DLD1 (cell line): ENCODE data around the gene ZNF746.
"Not testable (repeated sequence)": the region's sequence is repeated elsewhere in the genome, so short reads cannot be mapped to it uniquely, and the experiment has no call there.

Experiments used
- in situ Hi-C: cut with HindIII; loops from 2 replicates; pipeline ENCODE4 v1.10.0; 2017; ENCODE audit warnings: low sequenced_read_pairs

Gene ZNF746

DNA sequence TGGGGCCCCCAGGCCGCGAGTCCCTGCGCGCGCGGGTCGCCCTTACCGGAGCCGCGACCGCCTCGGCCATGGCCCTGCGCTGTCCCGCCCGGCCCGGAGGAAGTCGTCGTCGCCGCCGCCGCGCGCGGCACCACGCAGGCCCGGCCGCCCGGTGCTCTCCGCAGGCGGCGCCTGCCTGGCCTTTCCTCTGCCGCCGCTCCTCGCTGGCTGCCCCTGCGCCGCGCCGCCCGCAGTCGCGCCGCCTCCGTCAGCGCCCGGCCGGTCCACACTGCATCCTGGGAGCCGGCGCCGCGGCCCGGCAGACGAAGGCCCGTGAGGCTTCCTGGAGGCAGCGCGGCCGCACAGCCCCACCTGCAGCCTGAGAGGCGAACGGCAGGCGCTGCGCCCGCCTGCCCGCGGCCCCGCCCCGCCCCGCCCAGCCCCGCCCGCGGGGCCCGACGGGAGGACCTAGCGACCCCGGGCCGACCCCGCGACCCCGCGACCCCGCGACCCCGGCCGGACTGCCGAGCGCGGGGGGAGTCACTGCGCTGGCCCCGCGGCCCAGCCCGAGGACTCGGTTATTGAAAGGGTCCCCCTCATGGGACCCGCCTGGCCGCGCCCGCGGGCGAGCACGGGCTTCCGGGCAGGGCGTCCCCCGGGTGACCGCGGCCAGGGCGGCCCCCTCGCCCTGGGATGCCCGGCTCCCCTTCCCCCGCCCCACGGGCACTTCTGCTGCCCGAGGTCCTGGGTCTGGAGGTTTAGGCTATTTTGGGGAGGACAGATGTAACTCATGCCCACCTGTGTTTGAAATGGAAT lies at the start of gene ZNF746:
Gene ZNF746, minus strand, starts transcription at position 343 of the 795 bp plus-strand sequence. Its CDS starts 273 bp downstream, at position 70.
- in situ Hi-C loops, result no loop called here

DNA sequence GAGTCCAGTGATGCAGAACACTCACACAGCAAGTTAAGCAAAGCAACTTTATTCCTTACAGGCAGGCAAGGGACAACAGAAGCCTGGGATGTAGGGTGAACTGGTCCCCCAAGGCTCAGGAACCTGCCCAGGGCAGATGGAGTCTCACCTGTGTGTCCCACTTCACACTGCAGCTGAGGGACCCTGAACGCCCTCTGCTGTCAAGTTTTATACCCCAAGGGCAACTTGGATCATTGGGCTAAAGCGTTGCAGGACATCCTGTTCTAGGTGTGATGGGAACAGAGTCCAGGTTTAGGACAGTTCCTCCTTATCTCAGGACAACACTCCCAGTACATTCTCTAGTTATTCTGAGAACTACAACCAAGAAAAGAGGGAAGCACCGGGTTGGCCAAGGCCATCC lies 49.5 kb upstream of the ZNF746 start:
- in situ Hi-C loops, result no loop called here

DNA sequence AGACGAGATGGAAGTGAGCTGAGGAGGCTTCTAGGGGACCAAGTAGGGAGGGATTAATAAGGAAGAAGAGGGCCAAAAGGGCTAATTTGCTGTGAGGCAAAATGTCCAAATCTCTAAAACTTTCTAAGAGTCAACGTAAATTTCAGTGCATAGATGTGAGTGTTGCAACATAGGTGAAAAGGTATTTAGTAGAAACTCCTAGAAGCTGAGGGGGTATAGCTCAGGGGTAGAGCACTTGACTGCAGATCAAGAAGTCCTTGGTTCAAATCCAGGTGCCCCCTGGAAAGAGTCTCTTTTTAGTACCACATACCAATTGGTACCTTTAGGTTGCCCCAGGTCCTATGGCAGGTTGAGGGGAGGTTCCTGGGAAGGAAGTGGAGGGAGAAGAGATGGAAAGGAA lies 48.7 kb upstream of the ZNF746 start:
- in situ Hi-C loops, result no loop called here

DNA sequence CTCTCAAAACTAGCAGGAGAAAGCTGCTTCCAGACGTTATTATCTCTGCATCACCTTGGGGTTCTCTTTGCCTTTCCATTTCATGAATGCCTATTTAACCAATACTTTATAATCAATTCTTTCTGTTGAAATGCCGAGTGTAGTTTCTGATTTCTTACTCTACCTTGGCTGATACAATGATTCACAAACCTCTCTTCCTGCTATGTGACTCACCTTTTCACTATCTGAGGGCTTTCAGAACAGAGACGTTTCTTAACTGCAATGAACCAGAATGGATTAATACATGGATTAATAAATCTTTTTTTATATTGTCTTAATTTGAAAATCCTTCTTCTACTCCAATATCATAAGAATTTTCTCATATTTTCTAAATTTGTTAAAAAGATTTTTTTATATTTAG lies 46.4 kb upstream of the ZNF746 start:
- in situ Hi-C loops, result no loop called here

DNA sequence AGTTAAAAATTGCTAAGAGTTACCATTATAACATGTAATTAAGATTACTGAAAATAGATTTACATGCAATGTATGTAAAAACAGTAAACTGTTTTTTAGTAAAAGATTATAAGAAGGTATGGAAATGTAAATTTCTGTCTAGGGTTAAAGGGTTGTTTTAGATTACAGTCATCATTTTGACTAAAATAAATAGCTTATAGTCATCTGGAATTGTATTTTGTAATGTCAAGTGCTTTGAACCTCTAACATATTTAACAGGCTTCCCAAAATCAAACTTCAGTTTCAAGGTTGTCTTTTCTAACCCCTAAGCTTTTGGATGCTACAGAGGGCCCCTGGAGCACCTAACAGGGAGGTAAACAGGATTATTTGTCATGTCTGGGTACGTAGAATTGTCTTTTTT lies 35.0 kb upstream of the ZNF746 start:
- in situ Hi-C loops, result no loop called here

DNA sequence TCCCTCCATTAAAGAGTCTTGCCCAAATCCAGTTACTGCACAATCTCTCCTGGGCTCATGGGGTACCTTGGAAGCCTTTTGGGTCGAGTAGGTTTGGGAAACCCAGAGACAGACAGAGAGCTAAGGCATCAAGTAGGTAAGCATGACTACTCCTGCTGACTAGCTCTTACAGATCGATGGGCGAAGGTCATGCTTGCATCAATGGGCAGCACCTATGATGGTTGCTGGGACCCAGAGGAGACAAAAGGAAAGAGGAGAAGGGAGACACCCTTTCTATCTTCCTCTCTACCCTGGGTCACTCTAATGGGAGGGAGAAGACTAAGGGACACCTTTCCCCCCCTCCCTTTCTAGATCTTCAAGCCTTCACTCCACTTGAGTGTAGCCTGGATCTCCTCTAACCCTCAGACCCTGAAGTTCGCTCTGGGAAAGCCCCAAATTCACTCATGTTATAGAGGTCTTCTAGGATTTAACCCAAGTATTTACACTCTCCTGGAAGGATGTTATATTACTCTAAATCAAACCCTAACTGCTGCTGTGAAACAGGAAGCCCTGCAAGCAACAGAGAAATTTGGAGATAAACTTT lies 31.6 kb upstream of the ZNF746 start:
- in situ Hi-C loops, result no loop called here

DNA sequence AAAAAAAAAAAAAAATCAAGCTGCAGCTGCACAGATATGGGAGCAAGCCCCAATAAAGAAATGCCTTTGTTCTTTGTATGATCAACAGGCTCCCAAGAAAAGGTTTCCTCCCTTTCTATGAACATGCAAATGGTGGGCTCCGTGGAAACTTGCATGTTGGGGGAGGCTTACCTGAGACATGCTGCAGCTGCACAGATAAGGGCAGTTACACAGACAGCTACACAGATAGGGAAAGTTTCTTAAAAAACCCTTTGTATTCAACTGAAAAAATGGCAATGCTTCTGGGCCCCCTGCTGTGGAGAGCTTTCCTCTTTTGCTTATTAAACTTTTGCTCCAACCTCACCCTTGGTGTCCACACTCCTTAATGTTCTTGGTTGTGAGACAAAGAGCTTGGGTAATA lies 29.8 kb upstream of the ZNF746 start:
- in situ Hi-C loops, result no loop called here

DNA sequence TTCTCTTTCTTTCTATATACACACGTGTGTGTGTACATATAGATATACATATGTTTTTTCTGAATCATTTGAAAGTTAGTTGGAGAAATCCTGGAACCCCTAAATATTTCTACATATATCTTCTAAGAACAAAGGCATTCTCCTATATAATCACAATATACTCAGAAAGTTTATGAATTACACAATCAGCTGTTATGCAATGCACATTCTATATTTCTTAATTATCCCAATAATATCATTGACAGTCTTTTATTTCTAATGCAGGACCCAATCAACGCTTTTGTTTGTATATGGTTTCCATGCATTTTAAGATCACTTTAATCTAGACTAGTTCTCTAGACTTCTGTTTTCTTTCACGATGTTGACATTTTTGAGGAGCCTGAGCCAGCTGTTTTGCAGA lies 27.7 kb upstream of the ZNF746 start:
- in situ Hi-C loops, result no loop called here

DNA sequence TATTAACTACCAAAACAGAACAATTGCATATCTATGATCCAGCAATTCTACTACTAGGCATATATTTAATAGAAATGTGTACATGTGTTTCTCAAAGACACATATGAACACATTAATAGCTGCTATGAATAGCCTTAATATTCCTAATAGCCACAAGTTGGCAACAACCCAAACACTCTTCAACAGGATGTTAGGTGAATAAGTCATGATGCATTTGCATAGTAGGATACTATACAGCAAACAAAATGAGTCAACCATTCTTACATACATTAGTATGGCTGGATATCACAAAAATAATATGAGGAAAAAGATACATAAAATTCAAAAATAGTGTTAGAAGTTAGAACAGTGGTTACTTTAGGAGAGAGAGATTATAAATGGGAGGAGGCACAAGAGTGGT lies 26.8 kb upstream of the ZNF746 start:
- in situ Hi-C loops, result no loop called here

DNA sequence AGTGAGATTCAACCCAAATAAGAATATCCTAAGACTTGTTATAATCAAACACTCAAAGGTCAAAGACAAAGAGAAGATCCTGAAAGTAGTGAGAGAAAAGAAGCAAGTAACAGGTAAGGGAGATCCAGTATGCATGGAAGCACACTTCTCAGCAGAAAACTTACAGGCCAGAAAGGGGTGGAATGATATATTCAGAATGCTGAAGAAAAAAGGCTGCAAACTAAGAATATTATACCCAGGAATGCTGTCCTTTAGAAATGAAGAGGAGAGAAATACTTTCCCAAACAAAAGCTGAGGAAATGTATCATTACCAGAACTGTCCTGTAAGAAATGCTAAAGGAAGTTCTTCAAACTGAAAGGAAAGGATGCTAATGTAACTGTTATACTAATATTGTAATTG lies 12.6 kb upstream of the ZNF746 start:
- in situ Hi-C loops, result no loop called here

DNA sequence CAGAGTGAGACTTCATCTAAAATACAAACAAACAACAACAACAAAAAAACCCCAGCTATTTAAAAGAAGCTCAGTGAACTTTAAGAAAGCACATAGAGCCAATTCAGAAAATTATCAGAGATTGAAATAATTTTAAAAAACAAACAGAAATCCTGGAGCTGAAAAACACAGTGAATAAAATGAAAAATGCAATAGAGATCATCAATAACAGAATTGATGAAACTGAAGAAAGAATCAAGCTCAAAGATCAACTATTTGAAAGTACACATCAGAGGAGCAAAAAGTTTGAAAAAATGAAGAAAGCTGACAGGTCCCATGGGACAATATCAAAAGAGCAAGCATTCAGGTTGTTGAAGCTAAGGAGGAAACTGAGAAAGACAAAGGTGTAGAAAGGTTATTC lies 12.2 kb upstream of the ZNF746 start:
- in situ Hi-C loops, result no loop called here

DNA sequence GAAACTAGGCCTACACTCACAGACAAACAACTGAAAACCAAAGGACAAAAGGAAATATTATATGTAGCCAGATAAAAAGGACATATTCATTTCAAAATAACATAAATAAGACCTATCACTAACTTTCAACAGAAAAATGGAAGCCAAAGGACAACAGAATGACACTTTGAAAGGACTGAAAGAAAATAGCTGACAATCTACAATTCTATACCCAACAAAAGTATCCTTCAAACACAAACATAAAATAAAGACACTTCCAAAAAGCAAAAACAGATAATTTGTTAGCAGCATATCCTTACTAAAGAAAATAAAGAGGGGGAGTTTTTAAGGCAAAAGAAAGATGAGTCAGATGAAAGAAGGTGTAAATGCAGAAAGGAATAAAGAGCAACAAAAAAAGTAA lies 7.9 kb upstream of the ZNF746 start:
- in situ Hi-C loops, result no loop called here

DNA sequence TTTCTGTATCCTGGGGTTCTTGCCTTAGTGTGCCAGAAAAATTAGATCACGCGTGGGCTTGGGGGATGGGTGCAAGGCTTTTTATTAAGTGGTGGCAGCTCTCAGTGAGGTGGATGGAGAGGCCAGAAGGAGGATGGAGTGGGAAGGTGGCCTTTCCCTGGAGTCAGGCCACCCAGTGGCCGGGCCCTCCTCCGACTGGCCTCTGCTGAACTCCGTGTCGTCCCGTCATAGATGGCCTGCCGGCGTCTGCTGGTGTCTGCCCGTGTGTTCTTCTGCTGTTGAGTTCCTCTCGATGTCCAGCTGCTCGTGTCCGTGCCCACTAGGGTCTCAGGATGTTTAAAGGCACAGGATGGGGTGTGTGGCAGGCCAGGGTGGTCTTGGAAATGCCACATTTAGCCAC lies 4.0 kb upstream of the ZNF746 start:
- in situ Hi-C loops, result no loop called here

DNA sequence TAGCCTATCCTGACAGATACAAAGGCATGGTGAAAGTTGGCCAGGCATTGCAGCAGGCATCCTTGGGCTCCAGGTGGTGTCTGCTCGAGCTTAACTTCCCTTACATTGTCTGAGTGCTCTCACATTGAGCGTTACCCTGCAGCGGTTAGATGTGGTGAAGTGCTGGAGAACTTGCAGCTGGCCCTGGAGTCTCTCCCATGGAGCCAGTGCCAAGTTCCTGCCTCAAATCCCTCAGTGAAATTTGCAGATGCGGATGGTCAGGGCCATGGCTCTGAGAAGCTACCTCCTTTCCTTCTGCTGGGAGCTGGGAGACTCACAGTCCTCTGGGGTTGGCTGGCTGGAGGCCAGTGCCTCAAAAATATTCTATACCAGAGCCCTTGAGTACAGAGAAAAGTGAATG lies 3.3 kb upstream of the ZNF746 start:
- in situ Hi-C loops, result no loop called here

DNA sequence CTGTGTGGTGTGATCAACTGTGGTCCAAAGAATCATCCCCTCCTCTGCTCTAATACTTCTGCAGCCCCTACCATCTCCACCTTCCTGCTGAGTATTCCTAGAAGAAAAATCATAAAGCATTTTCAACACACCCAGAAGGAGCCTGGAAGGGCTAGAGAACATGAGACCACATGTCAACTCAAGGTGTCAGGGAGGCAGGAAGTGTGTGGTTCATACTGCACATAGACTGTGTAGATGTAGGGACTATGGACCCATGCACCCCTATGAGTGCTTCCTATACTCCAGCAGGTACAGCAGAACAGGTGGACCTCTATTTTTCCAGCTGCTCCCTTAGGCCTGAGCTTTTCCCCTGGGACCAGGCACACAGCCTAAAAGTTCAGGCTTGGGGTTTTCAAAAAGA lies 2.6 kb upstream of the ZNF746 start:
- in situ Hi-C loops, result no loop called here

DNA sequence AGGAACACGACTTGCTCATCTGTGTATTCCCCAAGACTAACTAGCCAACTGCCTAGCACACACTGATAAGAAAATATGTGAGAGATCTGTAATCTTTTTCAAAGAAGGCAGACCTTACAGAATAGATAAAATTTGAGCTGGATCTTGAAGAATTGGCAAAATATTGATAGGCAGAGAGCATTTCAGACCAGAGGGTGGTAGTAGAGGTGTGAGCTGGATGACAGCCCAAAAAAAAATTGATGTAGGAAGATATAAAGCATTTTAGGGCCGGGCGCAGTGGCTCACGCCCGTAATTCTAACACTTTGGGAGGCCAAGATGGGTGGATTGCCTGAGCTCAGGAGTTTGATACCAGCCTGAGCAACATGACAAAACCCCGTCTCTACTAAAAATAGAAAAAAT lies 1.2 kb upstream of the ZNF746 start:
- in situ Hi-C loops, result no loop called here

DNA sequence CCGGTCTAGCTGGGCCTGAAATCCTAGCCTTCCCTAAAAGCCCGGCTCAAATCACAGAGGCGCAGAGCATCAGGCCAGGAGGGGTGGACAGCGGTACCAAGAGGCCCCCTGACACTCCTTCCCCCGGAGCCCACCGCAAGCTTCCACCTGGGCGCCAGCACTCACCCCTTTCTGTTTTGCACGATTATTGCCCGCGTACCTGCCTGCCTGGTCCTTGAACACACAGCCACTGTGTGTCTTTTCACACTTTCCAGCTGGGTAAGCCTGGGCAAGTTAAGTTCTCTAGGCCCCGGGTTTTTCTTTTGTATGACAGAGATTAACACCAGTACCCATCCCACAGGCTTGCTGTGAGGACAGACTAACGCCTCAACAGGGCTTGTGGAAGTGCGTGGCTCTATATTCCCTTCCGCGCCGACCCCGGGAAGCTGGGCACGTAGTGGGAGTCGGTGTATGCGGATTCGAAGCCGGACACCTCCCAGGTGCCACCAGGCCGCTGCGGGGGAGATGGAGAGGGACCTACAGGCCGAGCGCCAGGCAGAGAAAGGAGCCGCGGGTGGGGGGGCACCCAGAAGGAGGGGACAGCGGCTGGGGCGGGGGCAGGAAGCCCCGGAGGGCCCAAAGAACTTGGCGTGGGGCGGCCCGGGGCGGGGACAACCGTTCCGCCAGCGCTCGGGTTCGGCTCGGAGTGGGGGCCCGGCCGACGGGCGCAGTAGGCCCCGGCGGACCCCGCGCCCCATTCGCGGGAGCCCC lies 792 bp downstream of the ZNF746 start:
- in situ Hi-C loops, result no loop called here

DNA sequence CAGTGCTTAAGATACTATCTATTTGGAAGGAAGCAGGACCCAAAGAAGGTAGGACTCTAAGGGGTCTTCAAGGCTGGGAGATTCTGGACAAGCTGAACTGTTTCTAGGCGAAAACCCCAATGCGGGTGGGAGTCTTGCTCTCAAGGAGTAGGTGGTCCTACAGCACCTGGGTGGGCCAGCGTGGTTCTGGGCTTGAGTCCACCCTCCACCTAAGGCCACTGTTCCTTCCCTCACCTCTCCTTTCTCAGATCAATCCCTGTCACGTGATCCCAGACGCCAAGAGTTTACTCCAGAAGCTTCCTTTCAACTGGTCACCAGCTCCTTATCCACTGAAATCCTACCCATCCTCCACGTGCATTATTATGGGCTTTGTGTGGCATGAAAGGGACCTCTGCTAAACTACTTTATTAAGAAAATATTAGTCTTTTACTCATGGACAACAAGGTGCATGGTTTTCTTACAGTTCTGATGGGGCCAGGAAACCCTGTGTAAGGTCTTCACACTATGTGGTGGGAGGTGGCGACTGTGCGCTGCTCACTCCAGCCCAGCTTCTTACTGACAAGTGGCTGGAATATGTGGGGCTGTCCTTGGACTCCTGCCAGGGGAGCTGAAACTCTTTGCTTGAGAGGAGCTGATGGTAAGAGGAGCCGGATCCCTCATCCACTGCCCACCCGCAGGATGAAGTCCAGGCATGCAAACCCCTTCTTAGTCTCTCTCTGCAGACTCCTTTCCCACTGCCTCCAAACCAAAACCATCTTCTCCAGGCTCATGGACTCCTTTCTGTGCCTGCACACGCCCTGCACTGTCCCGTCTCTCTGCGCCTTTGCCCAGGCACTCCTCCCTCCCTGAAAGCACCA lies 1.6 kb downstream of the ZNF746 start:
- in situ Hi-C loops, result no loop called here

DNA sequence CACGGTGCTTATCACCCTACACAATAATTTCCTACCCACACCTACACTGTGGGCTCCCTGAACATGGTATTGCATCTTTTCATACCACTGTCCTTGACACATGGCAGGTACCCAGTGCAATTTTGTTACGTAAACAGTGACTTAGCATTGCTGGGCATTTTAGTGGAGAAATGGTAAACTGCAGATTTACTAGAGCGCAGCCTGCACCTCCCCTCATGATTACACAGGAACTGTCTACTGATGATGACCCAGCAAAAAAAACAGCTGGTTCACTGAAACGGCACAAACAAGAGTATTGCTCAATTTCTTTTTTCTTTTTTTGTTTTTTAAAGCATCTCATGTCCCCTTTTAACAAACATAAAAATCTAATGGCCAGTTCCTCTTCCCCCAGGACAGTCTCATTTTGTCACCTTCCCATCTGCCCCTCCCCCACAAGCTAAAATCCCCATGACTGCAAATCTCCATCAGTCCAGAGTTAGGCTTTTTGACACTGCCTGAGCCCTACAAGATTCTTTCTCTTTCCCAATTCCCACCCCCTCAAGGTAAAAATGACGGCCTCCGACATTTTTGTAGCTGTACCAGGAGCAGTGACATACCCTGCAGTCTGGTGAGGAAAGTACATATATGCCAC lies 2.8 kb downstream of the ZNF746 start:
- in situ Hi-C loops, result no loop called here

DNA sequence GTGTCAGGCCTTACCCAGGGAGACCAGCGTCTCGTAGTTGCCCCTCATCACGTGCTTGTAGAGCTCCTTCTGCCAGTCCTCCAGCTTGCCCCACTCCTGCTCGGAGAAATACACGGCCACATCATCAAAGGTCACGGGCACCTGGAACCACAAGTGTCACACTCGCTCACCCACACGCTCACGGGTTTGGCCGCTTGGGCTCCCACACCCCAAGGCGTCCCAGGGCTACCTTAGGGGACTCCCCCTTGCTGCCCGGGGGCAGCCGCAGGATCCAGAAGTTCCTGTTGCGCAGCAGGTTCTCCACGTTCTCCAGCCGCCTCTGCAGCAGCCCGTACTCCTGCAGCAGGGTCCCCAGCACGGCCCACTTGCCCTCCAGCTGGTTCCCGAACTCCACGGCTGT lies 3.6 kb downstream of the ZNF746 start:
- in situ Hi-C loops, result not testable (repeated sequence)

DNA sequence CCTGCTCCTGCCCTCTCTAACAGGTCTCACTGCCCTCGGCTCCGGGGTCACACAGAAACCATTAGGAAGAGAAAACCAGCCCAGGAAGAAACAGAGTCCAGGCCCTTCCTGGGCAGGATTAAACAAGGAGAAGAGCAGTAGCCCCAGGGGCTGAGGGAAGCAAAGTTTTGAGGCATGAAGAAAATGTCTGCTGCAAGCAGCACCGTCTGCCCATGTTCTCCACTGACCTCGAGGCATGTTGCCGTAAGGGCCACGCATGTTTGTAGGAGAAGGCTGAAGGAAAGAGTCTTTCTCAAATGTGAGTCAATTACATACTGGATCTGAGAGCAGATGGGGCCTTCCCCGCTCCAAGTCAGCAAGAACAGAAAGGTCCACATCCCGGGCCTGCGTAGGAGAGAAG lies 4.2 kb downstream of the ZNF746 start:
- in situ Hi-C loops, result no loop called here
